GM12872 (cell line): ENCODE data around the gene COL4A2.

Experiments used
- CTCF ChIP-seq: IDR thresholded peaks from 3 replicates; pipeline ENCODE4 v1.5.1; 2011; ENCODE audit warnings: low read depth, mild to moderate bottlenecking, low read length, moderate library complexity; ENCODE audit not compliant: insufficient read depth

Gene COL4A2

GRCh38 chr13:110369400-110369799 is 62.3 kb downstream of the COL4A2 start:
- no peak for TF ChIP-seq CTCF

GRCh38 chr13:110371550-110372465 is 64.7 kb downstream of the COL4A2 start:
- TF ChIP-seq CTCF = no peak

GRCh38 chr13:110372676-110373075 is 65.6 kb downstream of the COL4A2 start:
- no peak for TF ChIP-seq CTCF

GRCh38 chr13:110373617-110374016 is 66.5 kb downstream of the COL4A2 start:
- TF ChIP-seq CTCF = no peak

- TF ChIP-seq CTCF = no peak
These were observed 67.6 kb downstream of the COL4A2 start for GRCh38 chr13:110374431-110375370.

- TF ChIP-seq CTCF = no peak
These were observed 69.0 kb downstream of the COL4A2 start for GRCh38 chr13:110376120-110376519.

- TF ChIP-seq CTCF = no peak
These were observed 70.2 kb downstream of the COL4A2 start for GRCh38 chr13:110377178-110377825.
